HG02852 (cell line): Measurements from ENCODE around the gene SNX10.

Experiments
- ATAC-seq: cut with Tn5 transposase; IDR thresholded peaks from one replicate; pipeline ENCODE4 v1.9.1; 2021; ENCODE audit warnings: mild to moderate bottlenecking, moderate library complexity; ENCODE audit not compliant: unreplicated experiment

SNX10 gene

GRCh38 chr7:26398756-26399509 lies 107.3 kb downstream of the SNX10 start:
- peak; percentile 78 for ATAC-seq

GRCh38 chr7:26399736-26400135 lies 108.1 kb downstream of the SNX10 start:
- no peak for ATAC-seq

GRCh38 chr7:26403640-26404039 lies 112.0 kb downstream of the SNX10 start:
- ATAC-seq = no peak

GRCh38 chr7:26404189-26404996 lies 112.7 kb downstream of the SNX10 start:
- ATAC-seq = no peak

- ATAC-seq = no peak
These were observed 114.8 kb downstream of the SNX10 start for GRCh38 chr7:26406433-26406832.

GRCh38 chr7:26409661-26410547 lies 118.2 kb downstream of the SNX10 start:
- ATAC-seq = no peak

GRCh38 chr7:26413007-26413691 lies 121.5 kb downstream of the SNX10 start:
- ATAC-seq = no peak

- ATAC-seq = no peak
These were observed 124.3 kb downstream of the SNX10 start for GRCh38 chr7:26416004-26416403.

GRCh38 chr7:26417911-26418413 lies 126.3 kb downstream of the SNX10 start:
- no peak for ATAC-seq

GRCh38 chr7:26419198-26419597 lies 127.5 kb downstream of the SNX10 start:
- ATAC-seq = no peak

GRCh38 chr7:26420422-26421019 lies 128.9 kb downstream of the SNX10 start:
- ATAC-seq = no peak

- ATAC-seq = no peak
These were observed 131.1 kb downstream of the SNX10 start for GRCh38 chr7:26422761-26423160.

GRCh38 chr7:26423436-26423835 lies 131.8 kb downstream of the SNX10 start:
- no peak for ATAC-seq
